ENCODE measurements around the gene SCMH1. TPM values are rescaled to one million over a fixed set of nuclear protein-coding genes. Genes with fewer than 3 reads are reported as not detected.

The SCMH1 gene
- total and polyA plus RNA-seq, 4 donors, result 6.6 to 12.8 (median 10.5) TPM

- TF ChIP-seq RAD21 (IDR thresholded peaks at IDR 0.05) (no peak), FOXA2 (IDR thresholded peaks at IDR 0.05) (no peak), CTCF (IDR thresholded peaks at IDR 0.05; ENCODE audit: low read depth, low read length, missing input control) (no peak), GABPA (IDR thresholded peaks at IDR 0.05 in 1 of 2, conservative IDR thresholded peaks at IDR 0.05 in 1 of 2) (no peak), HNF4G (IDR thresholded peaks at IDR 0.05) (no peak), MAX (IDR thresholded peaks at IDR 0.05) (no peak), NR2F2 (IDR thresholded peaks at IDR 0.05) (no peak), EGR1 (IDR thresholded peaks at IDR 0.05; ENCODE audit: low read depth in 2 of 2) (no peak), SP1 (IDR thresholded peaks at IDR 0.05) (no peak)
- TF ChIP-seq, protein P1, sequence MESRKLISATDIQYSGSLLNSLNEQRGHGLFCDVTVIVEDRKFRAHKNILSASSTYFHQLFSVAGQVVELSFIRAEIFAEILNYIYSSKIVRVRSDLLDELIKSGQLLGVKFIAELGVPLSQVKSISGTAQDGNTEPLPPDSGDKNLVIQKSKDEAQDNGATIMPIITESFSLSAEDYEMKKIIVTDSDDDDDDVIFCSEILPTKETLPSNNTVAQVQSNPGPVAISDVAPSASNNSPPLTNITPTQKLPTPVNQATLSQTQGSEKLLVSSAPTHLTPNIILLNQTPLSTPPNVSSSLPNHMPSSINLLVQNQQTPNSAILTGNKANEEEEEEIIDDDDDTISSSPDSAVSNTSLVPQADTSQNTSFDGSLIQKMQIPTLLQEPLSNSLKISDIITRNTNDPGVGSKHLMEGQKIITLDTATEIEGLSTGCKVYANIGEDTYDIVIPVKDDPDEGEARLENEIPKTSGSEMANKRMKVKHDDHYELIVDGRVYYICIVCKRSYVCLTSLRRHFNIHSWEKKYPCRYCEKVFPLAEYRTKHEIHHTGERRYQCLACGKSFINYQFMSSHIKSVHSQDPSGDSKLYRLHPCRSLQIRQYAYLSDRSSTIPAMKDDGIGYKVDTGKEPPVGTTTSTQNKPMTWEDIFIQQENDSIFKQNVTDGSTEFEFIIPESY (IDR thresholded peaks at IDR 0.05), result no peak
- H3K9ac ChIP-seq (ENCODE audit: low read depth in 1 of 2, low read length in 2 of 2), result no peak overlapping the region
- no peaks in the 10 kb centered on the region for H3K36me3 ChIP-seq (ENCODE audit: control insufficient read depth in 4 of 4, insufficient read depth in 3 of 4, low read depth in 1 of 4, low read length in 3 of 4)
- no peak overlapping the region for H3K4me3 ChIP-seq (ENCODE audit: low read depth in 1 of 3, low read length in 3 of 3)
- no peaks in the 10 kb centered on the region for H3K4me1 ChIP-seq (ENCODE audit: control insufficient read depth in 4 of 4, insufficient read depth in 4 of 4, low read length in 3 of 4)
- H3K9me3 ChIP-seq (ENCODE audit: control insufficient read depth in 4 of 4, low read length in 3 of 4), result no peaks in the 10 kb centered on the region
- H3K27ac ChIP-seq (ENCODE audit: low read depth in 1 of 2, low read length in 2 of 2), result no peak overlapping the region
- DNase-seq (ENCODE audit: low spot score), result no peak
- 79% methylated on average over 3 of the region's 3 CpGs for WGBS
- peaks cover 0 to 2% (median 0%) of the 10 kb centered on the region in 4 donors for H3K27me3 ChIP-seq (ENCODE audit: control insufficient read depth in 4 of 4, insufficient read depth in 4 of 4, low read length in 3 of 4)
These were observed 36.0 kb upstream of the SCMH1 start for GRCh38 chr1:41278076-41278475.

DNA sequence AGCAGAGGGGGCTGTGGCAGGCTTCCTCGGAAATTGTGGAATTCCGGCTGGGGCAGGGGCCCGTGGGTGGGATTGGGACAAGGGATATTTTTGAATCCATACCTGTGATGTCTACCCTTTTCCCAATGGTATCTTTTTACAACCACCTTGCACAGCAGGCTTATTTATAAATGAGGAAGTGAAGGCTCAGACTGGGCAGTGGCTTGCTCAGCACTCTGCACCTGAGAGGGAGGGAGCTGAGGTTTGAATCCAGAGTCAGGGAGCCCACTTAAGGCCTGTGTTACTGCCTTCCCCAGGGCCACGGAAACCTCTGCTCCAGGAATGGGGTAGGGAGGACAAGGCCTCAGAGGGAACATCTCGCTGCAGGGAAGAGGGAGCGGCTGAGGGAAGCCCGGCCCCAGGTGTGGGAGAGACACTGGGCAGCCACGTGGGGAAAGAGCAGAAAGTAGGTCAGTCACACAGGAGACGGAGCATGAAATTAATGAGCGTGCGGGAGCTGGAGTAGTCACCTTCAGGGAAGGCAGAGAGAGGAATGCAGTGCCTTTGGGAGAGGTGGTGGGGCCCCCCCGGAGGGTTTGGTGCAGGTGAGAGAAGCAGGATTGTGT, 35.4 kb upstream of the SCMH1 start:
- no peak for DNase-seq (ENCODE audit: low spot score)
- no peak overlapping the region for H3K27ac ChIP-seq (ENCODE audit: low read depth in 1 of 2, low read length in 2 of 2)
- 72% methylated on average over 12 of the region's 12 CpGs for whole genome bisulfite sequencing
- TF ChIP-seq NR2F2 (IDR thresholded peaks at IDR 0.05), result no peak
- no peak for TF ChIP-seq HNF4A (conservative IDR thresholded peaks at IDR 0.05)
- no peak for TF ChIP-seq SP1 (IDR thresholded peaks at IDR 0.05)
- no peak for TF ChIP-seq MAX (IDR thresholded peaks at IDR 0.05)
- TF ChIP-seq CTCF (IDR thresholded peaks at IDR 0.05; ENCODE audit: low read depth, low read length, missing input control), result no peak
- TF ChIP-seq RAD21 (IDR thresholded peaks at IDR 0.05), result no peak
- TF ChIP-seq, protein P1 (IDR thresholded peaks at IDR 0.05), result no peak
- TF ChIP-seq, protein P2, sequence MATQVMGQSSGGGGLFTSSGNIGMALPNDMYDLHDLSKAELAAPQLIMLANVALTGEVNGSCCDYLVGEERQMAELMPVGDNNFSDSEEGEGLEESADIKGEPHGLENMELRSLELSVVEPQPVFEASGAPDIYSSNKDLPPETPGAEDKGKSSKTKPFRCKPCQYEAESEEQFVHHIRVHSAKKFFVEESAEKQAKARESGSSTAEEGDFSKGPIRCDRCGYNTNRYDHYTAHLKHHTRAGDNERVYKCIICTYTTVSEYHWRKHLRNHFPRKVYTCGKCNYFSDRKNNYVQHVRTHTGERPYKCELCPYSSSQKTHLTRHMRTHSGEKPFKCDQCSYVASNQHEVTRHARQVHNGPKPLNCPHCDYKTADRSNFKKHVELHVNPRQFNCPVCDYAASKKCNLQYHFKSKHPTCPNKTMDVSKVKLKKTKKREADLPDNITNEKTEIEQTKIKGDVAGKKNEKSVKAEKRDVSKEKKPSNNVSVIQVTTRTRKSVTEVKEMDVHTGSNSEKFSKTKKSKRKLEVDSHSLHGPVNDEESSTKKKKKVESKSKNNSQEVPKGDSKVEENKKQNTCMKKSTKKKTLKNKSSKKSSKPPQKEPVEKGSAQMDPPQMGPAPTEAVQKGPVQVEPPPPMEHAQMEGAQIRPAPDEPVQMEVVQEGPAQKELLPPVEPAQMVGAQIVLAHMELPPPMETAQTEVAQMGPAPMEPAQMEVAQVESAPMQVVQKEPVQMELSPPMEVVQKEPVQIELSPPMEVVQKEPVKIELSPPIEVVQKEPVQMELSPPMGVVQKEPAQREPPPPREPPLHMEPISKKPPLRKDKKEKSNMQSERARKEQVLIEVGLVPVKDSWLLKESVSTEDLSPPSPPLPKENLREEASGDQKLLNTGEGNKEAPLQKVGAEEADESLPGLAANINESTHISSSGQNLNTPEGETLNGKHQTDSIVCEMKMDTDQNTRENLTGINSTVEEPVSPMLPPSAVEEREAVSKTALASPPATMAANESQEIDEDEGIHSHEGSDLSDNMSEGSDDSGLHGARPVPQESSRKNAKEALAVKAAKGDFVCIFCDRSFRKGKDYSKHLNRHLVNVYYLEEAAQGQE (IDR thresholded peaks at IDR 0.05), result no peak
- TF ChIP-seq FOXA2 (IDR thresholded peaks at IDR 0.05), result no peak
- no peak for TF ChIP-seq ATF3 (IDR thresholded peaks at IDR 0.05)
- no peak for TF ChIP-seq FOXA1 (IDR thresholded peaks at IDR 0.05)
- no peak for TF ChIP-seq YY1 (IDR thresholded peaks at IDR 0.05)
- TF ChIP-seq RXRA (IDR thresholded peaks at IDR 0.05), result no peak
- no peak for TF ChIP-seq HNF4G (IDR thresholded peaks at IDR 0.05)
- TF ChIP-seq GABPA (IDR thresholded peaks at IDR 0.05 in 1 of 2, conservative IDR thresholded peaks at IDR 0.05 in 1 of 2), result no peak
- no peak for TF ChIP-seq TAF1 (conservative IDR thresholded peaks at IDR 0.05)
- peaks cover 0 to 2% (median 0%) of the 10 kb centered on the region in 4 donors for H3K27me3 ChIP-seq (ENCODE audit: control insufficient read depth in 4 of 4, insufficient read depth in 4 of 4, low read length in 3 of 4)
- no peaks in the 10 kb centered on the region for H3K36me3 ChIP-seq (ENCODE audit: control insufficient read depth in 4 of 4, insufficient read depth in 3 of 4, low read depth in 1 of 4, low read length in 3 of 4)
- H3K9ac ChIP-seq (ENCODE audit: low read depth in 1 of 2, low read length in 2 of 2), result no peak overlapping the region
- no peaks in the 10 kb centered on the region for H3K9me3 ChIP-seq (ENCODE audit: control insufficient read depth in 4 of 4, low read length in 3 of 4)
- H3K4me3 ChIP-seq (ENCODE audit: low read depth in 1 of 3, low read length in 3 of 3), result no peak overlapping the region
- no peaks in the 10 kb centered on the region for H3K4me1 ChIP-seq (ENCODE audit: control insufficient read depth in 4 of 4, insufficient read depth in 4 of 4, low read length in 3 of 4)
